Measurements from ENCODE around the gene MRPS17. TPM values are rescaled to one million over a fixed set of nuclear protein-coding genes. Genes with fewer than 3 reads are reported as not detected.

Gene MRPS17
- total and polyA plus RNA-seq, 9 of the 15 experiments (the other 6 are each of a cell fraction or from before 2014, with no cell fraction given), result 25.9 to 99.3 (median 43.9) TPM

DNA sequence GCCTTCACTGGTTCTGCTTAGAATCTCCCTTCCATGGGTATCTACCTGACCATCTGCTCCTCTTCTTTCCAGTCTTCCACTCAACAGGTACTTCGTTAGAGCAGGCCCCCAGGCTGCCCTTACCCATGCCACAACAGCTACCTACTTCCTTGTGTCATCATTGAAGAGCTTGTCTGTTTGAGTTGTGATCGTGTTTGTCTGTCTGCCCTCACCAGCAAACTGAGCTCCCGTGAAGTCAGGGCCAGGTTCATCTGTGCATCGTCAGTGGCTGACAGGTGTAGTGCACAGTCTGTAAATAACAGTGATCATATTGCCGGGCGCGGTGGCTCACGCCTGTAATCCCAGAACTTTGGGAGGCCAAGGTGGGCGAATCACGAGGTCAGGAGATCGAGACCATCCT lies 17.7 kb downstream of the MRPS17 start:
- DNase-seq (ENCODE audit: extremely low read depth in 1 of 4, low spot score in 3 of 4) (no peak), FAIRE-seq (no peak), ATAC-seq (no peak)
- POLR2A ChIA-PET, result interaction anchor here (1.0 kb wide), 1 partner anchor 9 kb away, joined by 3 read pairs; no protein-coding TSS in a partner anchor
- CTCF ChIA-PET (ENCODE audit: low intra/inter-chr PET ratio), result no interaction called here
- Histone ChIP-seq H3K27ac (ENCODE audit: extremely low read depth, low read depth, low read length) (no peak overlapping the region), H3K4me3 (no peak overlapping the region), H3K4me2 (ENCODE audit: insufficient read depth, low read length) (no peak overlapping the region), H3K9me1 (ENCODE audit: control insufficient read depth, insufficient read depth, low read length) (no peaks in the 10 kb centered on the region), H3K36me3 (ENCODE audit: control insufficient read depth, insufficient read depth, low read length) (peaks cover 16% of the 10 kb centered on the region), H3K4me1 (replicated peaks in 1 of 2; ENCODE audit: control insufficient read depth in 2 of 2, insufficient read depth in 2 of 2, low read length in 2 of 2) (peaks cover 2 to 5% of the 10 kb centered on the region in 2 experiments; a peak in 2 of 5 replicates), H4K20me1 (replicated peaks; ENCODE audit: control insufficient read depth, insufficient read depth, low read length) (no peaks in the 10 kb centered on the region), H3K27me3 (ENCODE audit: control insufficient read depth in 2 of 2, insufficient read depth in 2 of 2, low read length in 2 of 2) (no peaks in the 10 kb centered on the region), H3K9me3 (replicated peaks; ENCODE audit: control insufficient read depth, insufficient read depth, low read depth, low read length) (no peaks in the 10 kb centered on the region), H2AFZ (ENCODE audit: low read depth, low read length) (no peak overlapping the region), H3K9ac (ENCODE audit: insufficient read depth in 1 of 2, low read depth in 2 of 2, low read length in 2 of 2) (no peak overlapping the region; a peak in 1 of 4 replicates), H3K79me2 (ENCODE audit: control insufficient read depth, insufficient read depth, low read length) (peaks cover 45% of the 10 kb centered on the region)
- BruUV-seq (replicated peaks), result no TSS peak
- TF ChIP-seq CXXC5 (CRISPR knock-in tag; IDR thresholded peaks at IDR 0.05), result no peak
- no peak for TF ChIP-seq ZSCAN29 (IDR thresholded peaks at IDR 0.05)
- TF ChIP-seq FOXA3 (CRISPR knock-in tag; conservative IDR thresholded peaks at IDR 0.05 in 1 of 2, IDR thresholded peaks at IDR 0.05 in 1 of 2), result no peak
- TF ChIP-seq SMC3 (conservative IDR thresholded peaks at IDR 0.05; ENCODE audit: insufficient read depth, low read depth, low read length), result no peak
- no peak for TF ChIP-seq ZNF23 (CRISPR knock-in tag; IDR thresholded peaks at IDR 0.05)
- TF ChIP-seq, protein P1, sequence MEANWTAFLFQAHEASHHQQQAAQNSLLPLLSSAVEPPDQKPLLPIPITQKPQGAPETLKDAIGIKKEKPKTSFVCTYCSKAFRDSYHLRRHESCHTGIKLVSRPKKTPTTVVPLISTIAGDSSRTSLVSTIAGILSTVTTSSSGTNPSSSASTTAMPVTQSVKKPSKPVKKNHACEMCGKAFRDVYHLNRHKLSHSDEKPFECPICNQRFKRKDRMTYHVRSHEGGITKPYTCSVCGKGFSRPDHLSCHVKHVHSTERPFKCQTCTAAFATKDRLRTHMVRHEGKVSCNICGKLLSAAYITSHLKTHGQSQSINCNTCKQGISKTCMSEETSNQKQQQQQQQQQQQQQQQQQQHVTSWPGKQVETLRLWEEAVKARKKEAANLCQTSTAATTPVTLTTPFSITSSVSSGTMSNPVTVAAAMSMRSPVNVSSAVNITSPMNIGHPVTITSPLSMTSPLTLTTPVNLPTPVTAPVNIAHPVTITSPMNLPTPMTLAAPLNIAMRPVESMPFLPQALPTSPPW (CRISPR knock-in tag; IDR thresholded peaks at IDR 0.05), result no peak
- intact Hi-C loops (cut with micrococcal nuclease) (loop anchor here (5.0 to 10.0 kb wide), 3 partner anchors 225 to 395 kb away; partner anchors contain the start of gene VOPP1), in situ Hi-C loops (cut with MboI) (no loop called here)
- WGBS (ENCODE audit: insufficient coverage, low coverage, missing lambda C conversion rate), result 91% methylated on average over 7 of the region's 11 CpGs
